Panc1 (cell line): ENCODE results near the gene PDZRN4. TPM values are rescaled to one million over a fixed set of nuclear protein-coding genes. Genes with fewer than 3 reads are reported as not detected.

Experiments
- ATAC-seq: fragments of 200-7000 bp; cut with Tn5 transposase; 2 replicates; pipeline ENCODE4 v1.9.1; 2020; ENCODE audit warnings: mild to moderate bottlenecking, moderate library complexity
- BruUV-seq: library from RNA; stranded (reverse); fragments of 400-500 nt; replicated peaks from 2 replicates; lab custom pipeline; 2021; lab: Mats Ljungman, UMichigan
- CTCF ChIA-PET: fragments of 300-600 bp; sonication (Branson Sonifier 250); formaldehyde crosslinking; loops from one replicate; lab custom pipeline; 2022; ENCODE audit warnings: antibody characterized with exemption; lab: Charles Lee
- POLR2A ChIA-PET: fragments of 300-600 bp; sonication (Branson Sonifier 250); formaldehyde crosslinking; loops from one replicate; lab custom pipeline; 2022; ENCODE audit warnings: antibody characterized with exemption; lab: Charles Lee
- DNase-seq: peaks from one replicate; pipeline ENCODE4 v3.0.0-alpha.2; 2010; ENCODE audit warnings: low read depth, low spot score
- H3K27ac ChIP-seq: 2 replicates; pipeline ENCODE4 v1.5.1; 2011; ENCODE audit warnings: mild to moderate bottlenecking, low read length, inconsistent platforms
- H3K27me3 ChIP-seq: fragments of 200-500 bp; sonication (Bioruptor generic); 2 replicates; pipeline ENCODE4 v1.6.0; 2014; ENCODE audit warnings: low read length, inconsistent platforms; ENCODE audit not compliant: control insufficient read depth, insufficient read depth
- H3K36me3 ChIP-seq: fragments of 200-500 bp; sonication (Bioruptor generic); 2 replicates; pipeline ENCODE4 v1.5.1; 2014; ENCODE audit warnings: inconsistent platforms, mild to moderate bottlenecking, low read length, moderate library complexity; ENCODE audit not compliant: control insufficient read depth, insufficient read depth
- H3K4me1 ChIP-seq: 2 replicates; pipeline ENCODE4 v1.5.1; 2011; ENCODE audit warnings: inconsistent platforms, mild to moderate bottlenecking, low read length, moderate library complexity; ENCODE audit not compliant: control insufficient read depth, insufficient read depth
- H3K4me3 ChIP-seq, 2 experiments: 2 replicates each; pipeline ENCODE4 v1.5.1; 2011 to 2012; ENCODE audit warnings: low read depth in 2 of 2, low read length in 2 of 2, mild to moderate bottlenecking in 2 of 2, inconsistent platforms in 1 of 2, moderate library complexity in 1 of 2
- H3K9me3 ChIP-seq: fragments of 200-500 bp; sonication (Bioruptor generic); 2 replicates; pipeline ENCODE4 v1.5.1; 2014; ENCODE audit warnings: low read depth, mild to moderate bottlenecking, inconsistent platforms, low read length, moderate library complexity; ENCODE audit not compliant: control insufficient read depth, insufficient read depth
- CTCF ChIP-seq: fragments of 450-650 bp; IDR thresholded peaks from 2 replicates; pipeline ENCODE4 v1.5.1; 2017; ENCODE audit warnings: mild to moderate bottlenecking
- POLR2AphosphoS5 ChIP-seq: IDR thresholded peaks from 2 replicates; pipeline ENCODE4 v1.6.1; 2012; ENCODE audit warnings: mild to moderate bottlenecking, low read depth, low read length, moderate library complexity
- SIN3A ChIP-seq: IDR thresholded peaks from 2 replicates; pipeline ENCODE4 v1.6.1; 2012; ENCODE audit warnings: low read depth, mild to moderate bottlenecking, low read length, moderate library complexity, borderline replicate concordance; ENCODE audit not compliant: insufficient read depth
- TCF7L2 ChIP-seq: IDR thresholded peaks from 2 replicates; pipeline ENCODE4 v1.6.1; 2011; ENCODE audit warnings: mild to moderate bottlenecking, low read depth, low read length, inconsistent platforms
- in situ Hi-C: cut with HindIII; loops from 2 replicates; pipeline ENCODE4 v1.10.0; 2016; ENCODE audit warnings: low sequenced_read_pairs, low pct_unique_long_range_greater_than_20kb
- intact Hi-C: fragments of 100-400 bp; cut with micrococcal nuclease; formaldehyde crosslinking; loops from one replicate; pipeline ENCODE4 v1.10.0; 2022; ENCODE audit not compliant: unreplicated experiment
- total RNA-seq: library from RNA; stranded (reverse); gene quantifications from one replicate; pipeline ENCODE4 v1.2.1, GENCODE V29; 2021; ENCODE audit not compliant: unreplicated experiment
- TF ChIP-seq, protein P1 (sequence below), 2 experiments: IDR thresholded peaks; 2 replicates each; pipeline ENCODE4 v1.6.1; 2011 to 2012; ENCODE audit warnings: low read depth in 2 of 2, control low read depth in 1 of 2, low read length in 1 of 2, mild to moderate bottlenecking in 1 of 2, moderate library complexity in 1 of 2; ENCODE audit not compliant: insufficient read depth in 1 of 2

Gene PDZRN4
- total RNA-seq, 1 experiment from 2014 or later: not detected

DNA sequence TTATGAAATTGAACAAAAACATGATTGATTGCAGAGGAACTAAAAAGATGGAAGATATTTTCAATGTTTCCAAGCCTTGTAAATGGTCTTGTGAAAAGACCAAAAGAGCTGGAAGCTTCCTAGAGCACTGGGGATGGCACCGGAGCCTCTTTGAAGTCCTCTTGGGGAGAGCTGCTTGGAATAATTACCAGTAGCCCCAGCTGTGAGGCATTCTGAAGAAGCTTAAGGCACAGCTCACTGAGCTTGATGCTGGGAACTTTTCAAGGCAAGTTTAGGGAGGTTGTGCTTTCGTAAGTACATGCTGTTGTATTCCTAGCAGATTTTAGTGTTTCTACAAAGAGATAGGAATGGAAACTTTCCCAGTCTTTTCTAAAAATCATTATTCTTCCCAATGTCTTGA lies 13.9 kb downstream of the PDZRN4 start:
- H3K4me3 ChIP-seq: no peak overlapping the region
- no TSS peak for BruUV-seq
- CTCF ChIA-PET: no interaction called here
- POLR2A ChIA-PET: no interaction called here
- no peaks in the 10 kb centered on the region for H3K4me1 ChIP-seq
- DNase-seq (no peak), ATAC-seq (no peak)
- no peaks in the 10 kb centered on the region for H3K9me3 ChIP-seq
- intact Hi-C loops: no loop called here
- H3K36me3 ChIP-seq: no peaks in the 10 kb centered on the region; the same call in 1 of the 2 replicates
- no peak overlapping the region for H3K27ac ChIP-seq
- H3K27me3 ChIP-seq: no peaks in the 10 kb centered on the region
- in situ Hi-C loops: no loop called here
- no peak for TF ChIP-seq SIN3A
- TF ChIP-seq, protein P1, sequence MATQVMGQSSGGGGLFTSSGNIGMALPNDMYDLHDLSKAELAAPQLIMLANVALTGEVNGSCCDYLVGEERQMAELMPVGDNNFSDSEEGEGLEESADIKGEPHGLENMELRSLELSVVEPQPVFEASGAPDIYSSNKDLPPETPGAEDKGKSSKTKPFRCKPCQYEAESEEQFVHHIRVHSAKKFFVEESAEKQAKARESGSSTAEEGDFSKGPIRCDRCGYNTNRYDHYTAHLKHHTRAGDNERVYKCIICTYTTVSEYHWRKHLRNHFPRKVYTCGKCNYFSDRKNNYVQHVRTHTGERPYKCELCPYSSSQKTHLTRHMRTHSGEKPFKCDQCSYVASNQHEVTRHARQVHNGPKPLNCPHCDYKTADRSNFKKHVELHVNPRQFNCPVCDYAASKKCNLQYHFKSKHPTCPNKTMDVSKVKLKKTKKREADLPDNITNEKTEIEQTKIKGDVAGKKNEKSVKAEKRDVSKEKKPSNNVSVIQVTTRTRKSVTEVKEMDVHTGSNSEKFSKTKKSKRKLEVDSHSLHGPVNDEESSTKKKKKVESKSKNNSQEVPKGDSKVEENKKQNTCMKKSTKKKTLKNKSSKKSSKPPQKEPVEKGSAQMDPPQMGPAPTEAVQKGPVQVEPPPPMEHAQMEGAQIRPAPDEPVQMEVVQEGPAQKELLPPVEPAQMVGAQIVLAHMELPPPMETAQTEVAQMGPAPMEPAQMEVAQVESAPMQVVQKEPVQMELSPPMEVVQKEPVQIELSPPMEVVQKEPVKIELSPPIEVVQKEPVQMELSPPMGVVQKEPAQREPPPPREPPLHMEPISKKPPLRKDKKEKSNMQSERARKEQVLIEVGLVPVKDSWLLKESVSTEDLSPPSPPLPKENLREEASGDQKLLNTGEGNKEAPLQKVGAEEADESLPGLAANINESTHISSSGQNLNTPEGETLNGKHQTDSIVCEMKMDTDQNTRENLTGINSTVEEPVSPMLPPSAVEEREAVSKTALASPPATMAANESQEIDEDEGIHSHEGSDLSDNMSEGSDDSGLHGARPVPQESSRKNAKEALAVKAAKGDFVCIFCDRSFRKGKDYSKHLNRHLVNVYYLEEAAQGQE (IDR thresholded peaks at IDR 0.05; ENCODE audit: insufficient read depth in 1 of 2, low read depth in 2 of 2, low read length in 1 of 2): no peak

- TF ChIP-seq SIN3A (no peak), POLR2AphosphoS5 (no peak), TCF7L2 (no peak), CTCF (no peak)
- TF ChIP-seq, protein P1 (IDR thresholded peaks at IDR 0.05; ENCODE audit: insufficient read depth in 1 of 2, low read depth in 2 of 2, low read length in 1 of 2): no peak
- Histone ChIP-seq H3K27me3 (no peaks in the 10 kb centered on the region), H3K27ac (no peak overlapping the region), H3K4me1 (no peaks in the 10 kb centered on the region), H3K36me3 (no peaks in the 10 kb centered on the region; the same call in 1 of the 2 replicates), H3K9me3 (no peaks in the 10 kb centered on the region), H3K4me3 (no peak overlapping the region)
- CTCF ChIA-PET: no interaction called here
- intact Hi-C loops (no loop called here), in situ Hi-C loops (no loop called here)
- no TSS peak for BruUV-seq
- POLR2A ChIA-PET: no interaction called here
- DNase-seq (no peak), ATAC-seq (no peak)
Measured at GRCh38 chr12:41205070-41205709, 17.1 kb downstream of the PDZRN4 start.
